ENCODE measurements around the gene BTBD10.

Gene BTBD10

DNA sequence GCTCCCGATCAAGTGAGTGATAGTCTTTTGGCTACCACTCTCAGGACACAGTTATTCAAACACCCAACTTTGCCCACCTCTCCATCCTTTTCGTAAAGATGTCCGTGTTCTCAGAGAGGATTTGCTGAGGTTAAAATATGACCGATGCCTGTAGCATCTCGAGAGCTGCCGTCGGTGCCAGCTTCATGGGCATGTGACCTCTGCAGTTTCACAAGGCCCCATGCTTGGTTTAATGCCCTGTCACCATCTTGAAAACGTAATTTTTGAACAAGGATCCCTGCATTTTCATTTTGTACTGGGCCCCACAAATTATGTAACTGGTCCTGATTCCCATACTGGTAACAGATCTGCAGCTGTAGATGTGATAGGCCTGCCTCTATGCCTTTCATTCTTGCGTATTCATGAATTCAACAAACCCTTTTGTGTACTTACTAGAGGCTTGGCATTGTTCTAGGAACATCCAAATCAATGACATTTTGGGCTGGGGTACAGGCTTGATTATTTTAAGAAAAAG, 100.4 kb downstream of the BTBD10 start:
- ATAC-seq (ENCODE audit: low read depth), result no peak
- no peaks in the 10 kb centered on the region for H3K27me3 ChIP-seq (ENCODE audit: insufficient read depth, poor library complexity, severe bottlenecking)
- H3K4me1 ChIP-seq (ENCODE audit: insufficient read depth, poor library complexity, severe bottlenecking), result no peaks in the 10 kb centered on the region
- no peak for DNase-seq (ENCODE audit: low spot score)
- peaks cover 66% of the 10 kb centered on the region for H3K36me3 ChIP-seq (ENCODE audit: low read depth)
- no peaks in the 10 kb centered on the region for H3K9me3 ChIP-seq (ENCODE audit: severe bottlenecking)
- TF ChIP-seq, protein P1, sequence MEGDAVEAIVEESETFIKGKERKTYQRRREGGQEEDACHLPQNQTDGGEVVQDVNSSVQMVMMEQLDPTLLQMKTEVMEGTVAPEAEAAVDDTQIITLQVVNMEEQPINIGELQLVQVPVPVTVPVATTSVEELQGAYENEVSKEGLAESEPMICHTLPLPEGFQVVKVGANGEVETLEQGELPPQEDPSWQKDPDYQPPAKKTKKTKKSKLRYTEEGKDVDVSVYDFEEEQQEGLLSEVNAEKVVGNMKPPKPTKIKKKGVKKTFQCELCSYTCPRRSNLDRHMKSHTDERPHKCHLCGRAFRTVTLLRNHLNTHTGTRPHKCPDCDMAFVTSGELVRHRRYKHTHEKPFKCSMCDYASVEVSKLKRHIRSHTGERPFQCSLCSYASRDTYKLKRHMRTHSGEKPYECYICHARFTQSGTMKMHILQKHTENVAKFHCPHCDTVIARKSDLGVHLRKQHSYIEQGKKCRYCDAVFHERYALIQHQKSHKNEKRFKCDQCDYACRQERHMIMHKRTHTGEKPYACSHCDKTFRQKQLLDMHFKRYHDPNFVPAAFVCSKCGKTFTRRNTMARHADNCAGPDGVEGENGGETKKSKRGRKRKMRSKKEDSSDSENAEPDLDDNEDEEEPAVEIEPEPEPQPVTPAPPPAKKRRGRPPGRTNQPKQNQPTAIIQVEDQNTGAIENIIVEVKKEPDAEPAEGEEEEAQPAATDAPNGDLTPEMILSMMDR (IDR thresholded peaks at IDR 0.05; ENCODE audit: poor library complexity, severe bottlenecking), result no peak
- H3K4me3 ChIP-seq (ENCODE audit: severe bottlenecking), result no peak overlapping the region
- H3K27ac ChIP-seq (ENCODE audit: poor library complexity, severe bottlenecking), result no peak overlapping the region

DNA sequence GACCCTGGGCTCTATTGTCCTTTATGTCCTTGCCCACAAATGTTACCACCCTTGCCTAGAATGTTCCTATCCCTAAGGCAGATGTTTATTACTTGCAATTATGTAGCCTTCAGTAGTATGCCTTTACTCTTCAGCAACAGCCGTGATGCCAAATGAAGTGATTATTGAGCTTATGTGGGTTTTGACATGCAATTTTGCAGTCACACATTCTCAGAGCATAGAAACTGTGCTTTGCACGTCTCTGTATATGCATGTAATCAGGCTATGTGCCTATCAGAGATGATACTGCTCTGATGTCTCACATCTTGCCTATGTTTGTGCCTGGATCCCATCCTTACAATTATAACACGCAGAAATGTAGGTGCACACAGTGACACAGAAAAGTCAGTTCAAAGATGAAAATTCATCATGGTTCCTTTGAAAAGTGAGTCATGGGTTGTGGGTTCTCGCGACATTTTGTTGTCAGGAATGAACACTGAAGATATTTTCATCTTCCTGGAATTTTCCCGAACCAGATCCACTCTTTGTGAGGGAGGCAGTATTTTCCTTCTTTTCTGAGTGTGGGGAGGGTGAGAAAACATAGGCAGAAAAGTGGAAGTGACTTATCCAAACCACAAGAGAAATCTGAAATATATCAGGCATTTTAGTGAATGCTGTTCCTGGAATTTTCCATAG, 104.3 kb downstream of the BTBD10 start:
- DNase-seq (ENCODE audit: low spot score) (no peak), ATAC-seq (ENCODE audit: low read depth) (no peak)
- no peaks in the 10 kb centered on the region for H3K27me3 ChIP-seq (ENCODE audit: insufficient read depth, poor library complexity, severe bottlenecking)
- H3K4me3 ChIP-seq (ENCODE audit: severe bottlenecking), result no peak overlapping the region
- H3K27ac ChIP-seq (ENCODE audit: poor library complexity, severe bottlenecking), result no peak overlapping the region
- H3K36me3 ChIP-seq (ENCODE audit: low read depth), result peaks cover 56% of the 10 kb centered on the region
- no peaks in the 10 kb centered on the region for H3K9me3 ChIP-seq (ENCODE audit: severe bottlenecking)
- TF ChIP-seq, protein P1 (IDR thresholded peaks at IDR 0.05; ENCODE audit: poor library complexity, severe bottlenecking), result no peak
- no peaks in the 10 kb centered on the region for H3K4me1 ChIP-seq (ENCODE audit: insufficient read depth, poor library complexity, severe bottlenecking)

DNA sequence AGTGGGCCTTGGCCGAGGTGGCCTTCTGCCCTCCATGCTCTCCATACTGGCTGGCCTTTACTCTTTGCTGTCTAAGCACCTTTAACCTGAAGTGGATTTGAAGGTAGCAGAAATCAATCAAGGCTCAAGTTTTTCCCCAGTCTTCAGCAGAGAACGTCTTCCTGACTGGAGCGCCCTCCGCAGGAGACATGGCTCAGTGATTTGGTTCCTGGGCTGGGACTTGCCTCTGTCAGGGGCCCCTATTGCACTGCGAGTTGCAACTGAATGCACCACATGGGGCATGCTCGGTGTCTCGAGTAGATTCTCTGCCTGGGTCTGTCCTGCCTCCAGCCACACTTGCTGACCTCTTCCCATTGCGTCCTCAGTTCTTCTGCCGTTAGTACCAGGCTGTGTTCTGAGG, 105.8 kb downstream of the BTBD10 start:
- Histone ChIP-seq H3K9me3 (ENCODE audit: severe bottlenecking) (no peaks in the 10 kb centered on the region), H3K36me3 (ENCODE audit: low read depth) (peaks cover 47% of the 10 kb centered on the region), H3K4me3 (ENCODE audit: severe bottlenecking) (no peak overlapping the region), H3K27ac (ENCODE audit: poor library complexity, severe bottlenecking) (no peak overlapping the region), H3K27me3 (ENCODE audit: insufficient read depth, poor library complexity, severe bottlenecking) (no peaks in the 10 kb centered on the region), H3K4me1 (ENCODE audit: insufficient read depth, poor library complexity, severe bottlenecking) (no peaks in the 10 kb centered on the region)
- DNase-seq (ENCODE audit: low spot score) (no peak), ATAC-seq (ENCODE audit: low read depth) (no peak)
- TF ChIP-seq, protein P1 (IDR thresholded peaks at IDR 0.05; ENCODE audit: poor library complexity, severe bottlenecking), result no peak

DNA sequence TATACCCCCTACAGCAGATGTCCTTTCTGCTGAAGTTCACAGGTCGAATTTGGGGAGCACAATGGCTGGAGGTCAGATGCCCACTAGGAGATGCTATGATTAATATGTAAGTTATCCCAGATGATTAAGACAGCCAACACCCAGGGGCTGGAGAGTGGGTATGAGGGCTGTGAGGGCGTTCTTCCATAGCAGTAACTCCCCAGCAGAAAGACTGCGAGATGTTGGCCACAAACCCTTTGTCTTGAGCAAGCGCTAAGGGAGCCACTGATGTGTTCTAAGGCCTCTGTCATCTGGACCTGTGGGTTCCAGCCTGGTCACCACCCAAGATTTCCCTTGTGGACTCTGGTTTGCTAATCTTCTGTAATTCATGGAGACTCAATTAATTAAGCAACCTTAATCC, 107.8 kb downstream of the BTBD10 start:
- no peak overlapping the region for H3K27ac ChIP-seq (ENCODE audit: poor library complexity, severe bottlenecking)
- no peak overlapping the region for H3K4me3 ChIP-seq (ENCODE audit: severe bottlenecking)
- DNase-seq (ENCODE audit: low spot score), result no peak
- no peaks in the 10 kb centered on the region for H3K4me1 ChIP-seq (ENCODE audit: insufficient read depth, poor library complexity, severe bottlenecking)
- no peak for ATAC-seq (ENCODE audit: low read depth)
- no peaks in the 10 kb centered on the region for H3K27me3 ChIP-seq (ENCODE audit: insufficient read depth, poor library complexity, severe bottlenecking)
- TF ChIP-seq, protein P1 (IDR thresholded peaks at IDR 0.05; ENCODE audit: poor library complexity, severe bottlenecking), result no peak
- H3K9me3 ChIP-seq (ENCODE audit: severe bottlenecking), result no peaks in the 10 kb centered on the region
- H3K36me3 ChIP-seq (ENCODE audit: low read depth), result peaks cover 43% of the 10 kb centered on the region

DNA sequence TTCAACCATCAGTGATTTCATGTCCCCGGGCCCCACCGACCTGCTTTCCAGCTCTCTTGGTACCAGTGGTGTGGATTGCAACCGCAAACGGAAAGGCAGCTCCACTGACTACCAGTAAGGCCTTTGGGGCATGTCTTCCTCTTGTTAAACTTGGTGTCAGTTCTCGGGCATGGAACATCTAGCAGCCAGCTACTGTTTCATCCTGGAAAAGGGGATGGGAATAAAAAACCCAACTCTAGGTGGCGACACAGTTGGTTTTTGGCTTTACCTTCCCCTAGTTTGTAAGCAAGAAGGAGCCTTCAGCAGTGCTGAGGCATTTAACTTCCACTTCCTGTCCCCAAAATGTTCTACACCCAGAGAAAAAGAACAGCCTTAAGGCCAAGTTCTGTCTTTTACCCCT, 108.7 kb downstream of the BTBD10 start:
- no peak overlapping the region for H3K4me3 ChIP-seq (ENCODE audit: severe bottlenecking)
- H3K36me3 ChIP-seq (ENCODE audit: low read depth), result peaks cover 40% of the 10 kb centered on the region
- H3K4me1 ChIP-seq (ENCODE audit: insufficient read depth, poor library complexity, severe bottlenecking), result no peaks in the 10 kb centered on the region
- TF ChIP-seq, protein P1 (IDR thresholded peaks at IDR 0.05; ENCODE audit: poor library complexity, severe bottlenecking), result peak; percentile 27
- DNase-seq (ENCODE audit: low spot score), result no peak
- H3K27ac ChIP-seq (ENCODE audit: poor library complexity, severe bottlenecking), result no peak overlapping the region
- no peaks in the 10 kb centered on the region for H3K9me3 ChIP-seq (ENCODE audit: severe bottlenecking)
- H3K27me3 ChIP-seq (ENCODE audit: insufficient read depth, poor library complexity, severe bottlenecking), result no peaks in the 10 kb centered on the region
- ATAC-seq (ENCODE audit: low read depth), result no peak; the same call in 2 of the 3 replicates
